ENCODE measurements around the gene GDAP1L1.
A peak's percentile ranks its signal among the peaks of the same experiment; 100 is the strongest.
"Not testable (repeated sequence)": the region's sequence is repeated elsewhere in the genome, so short reads cannot be mapped to it uniquely, and the experiment has no call there.

The GDAP1L1 gene

GRCh38 chr20:44306927-44307326, 59.8 kb downstream of the GDAP1L1 start:
- DNase-seq, result no peak

GRCh38 chr20:44309763-44310663, 62.9 kb downstream of the GDAP1L1 start:
- DNase-seq, result no peak

GRCh38 chr20:44310664-44311639, 63.8 kb downstream of the GDAP1L1 start, which contains the start of gene FITM2:
Gene FITM2 (minus strand): TSS chr20:44311202. CDS start chr20:44311148, 54 bp downstream.
- peak; percentile 99 for DNase-seq

- no peak for DNase-seq
Measured at GRCh38 chr20:44314870-44315269, 67.8 kb downstream of the GDAP1L1 start.

- no peak for DNase-seq
Measured at GRCh38 chr20:44319839-44320422, 72.8 kb downstream of the GDAP1L1 start.

- DNase-seq, result no peak
Measured at GRCh38 chr20:44324343-44324742, 77.2 kb downstream of the GDAP1L1 start.

- DNase-seq, result peak; percentile 30
Measured at GRCh38 chr20:44326391-44327159, 79.5 kb downstream of the GDAP1L1 start.

- DNase-seq, result not testable (repeated sequence)
Measured at GRCh38 chr20:44327748-44328147, 80.6 kb downstream of the GDAP1L1 start.

- no peak for DNase-seq
Measured at GRCh38 chr20:44328428-44328827, 81.3 kb downstream of the GDAP1L1 start.
